GM18520 (cell line): ENCODE measurements around the gene INPP5J.
"Not testable (repeated sequence)": the region's sequence is repeated elsewhere in the genome, so short reads cannot be mapped to it uniquely, and the experiment has no call there.

Experiments used
- ATAC-seq: cut with Tn5 transposase; IDR thresholded peaks from one replicate; pipeline ENCODE4 v1.9.1; 2021; ENCODE audit not compliant: unreplicated experiment

The INPP5J gene

GRCh38 chr22:31143038-31143437 is 20.3 kb downstream of the INPP5J start:
- no peak for ATAC-seq

- ATAC-seq = no peak
Measured at GRCh38 chr22:31143537-31143936, 20.8 kb downstream of the INPP5J start.

- ATAC-seq = no peak
Measured at GRCh38 chr22:31144223-31144622, 21.5 kb downstream of the INPP5J start.

GRCh38 chr22:31148488-31148887 is 25.7 kb downstream of the INPP5J start:
- ATAC-seq = no peak

- ATAC-seq = no peak
Measured at GRCh38 chr22:31148953-31149627, 26.3 kb downstream of the INPP5J start.

- ATAC-seq = no peak
Measured at GRCh38 chr22:31150615-31151014, 27.8 kb downstream of the INPP5J start.

- no peak for ATAC-seq
Measured at GRCh38 chr22:31151872-31152271, 29.1 kb downstream of the INPP5J start.

GRCh38 chr22:31153357-31153756 is 30.6 kb downstream of the INPP5J start:
- no peak for ATAC-seq

- ATAC-seq = no peak
Measured at GRCh38 chr22:31154975-31155374, 32.2 kb downstream of the INPP5J start.

- no peak for ATAC-seq
Measured at GRCh38 chr22:31155422-31155821, 32.7 kb downstream of the INPP5J start.

- no peak for ATAC-seq
Measured at GRCh38 chr22:31160328-31160978, 37.7 kb downstream of the INPP5J start.

GRCh38 chr22:31161386-31161785 is 38.6 kb downstream of the INPP5J start:
- no peak for ATAC-seq

GRCh38 chr22:31162015-31162765 is 39.4 kb downstream of the INPP5J start:
- no peak for ATAC-seq

- no peak for ATAC-seq
Measured at GRCh38 chr22:31170971-31171370, 48.2 kb downstream of the INPP5J start.

- ATAC-seq = not testable (repeated sequence)
Measured at GRCh38 chr22:31171734-31172133, 49.0 kb downstream of the INPP5J start.

GRCh38 chr22:31173386-31174145 is 50.8 kb downstream of the INPP5J start:
- no peak for ATAC-seq

GRCh38 chr22:31176923-31177322 is 54.2 kb downstream of the INPP5J start:
- no peak for ATAC-seq

GRCh38 chr22:31177420-31178162 is 54.8 kb downstream of the INPP5J start:
- ATAC-seq = no peak

- ATAC-seq = no peak
Measured at GRCh38 chr22:31178859-31179258, 56.1 kb downstream of the INPP5J start.

GRCh38 chr22:31179345-31179744 is 56.6 kb downstream of the INPP5J start:
- ATAC-seq = no peak

GRCh38 chr22:31184015-31184414 is 61.2 kb downstream of the INPP5J start:
- no peak for ATAC-seq
